Amniotic stem cell (primary cell): Measurements from ENCODE around the gene LRRC74B.

Experiments
- DNase-seq: peaks from one replicate; lab custom pipeline; 2025; lab: John Stamatoyannopoulos, UW

Gene LRRC74B

DNA sequence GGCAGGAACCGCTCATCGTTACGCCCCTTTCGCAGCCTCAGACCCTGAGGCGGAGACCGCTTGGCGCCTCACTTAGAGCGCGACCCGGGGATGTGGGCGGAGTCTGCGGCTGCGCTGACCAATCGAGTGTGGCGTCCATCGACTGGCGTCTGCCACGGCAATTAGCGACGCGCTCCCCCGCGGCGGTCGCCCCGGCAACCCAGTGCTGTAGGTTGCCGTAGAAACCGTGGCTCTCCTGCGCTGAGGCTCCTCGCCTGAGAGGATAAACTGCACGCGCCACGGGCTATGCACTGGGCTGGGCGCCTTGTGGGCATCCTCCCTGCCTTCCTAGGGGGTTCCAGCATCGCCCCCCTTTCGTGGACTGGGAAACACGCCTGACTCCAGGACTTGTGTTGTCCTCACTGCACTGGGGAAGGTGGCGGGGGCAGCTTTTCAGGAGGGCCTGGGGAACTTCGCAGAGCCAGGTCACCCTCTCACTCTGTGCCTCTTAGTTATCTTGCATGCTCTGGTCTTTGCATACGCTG lies 31.5 kb upstream of the LRRC74B start:
- DNase-seq, result peak; percentile 82

DNA sequence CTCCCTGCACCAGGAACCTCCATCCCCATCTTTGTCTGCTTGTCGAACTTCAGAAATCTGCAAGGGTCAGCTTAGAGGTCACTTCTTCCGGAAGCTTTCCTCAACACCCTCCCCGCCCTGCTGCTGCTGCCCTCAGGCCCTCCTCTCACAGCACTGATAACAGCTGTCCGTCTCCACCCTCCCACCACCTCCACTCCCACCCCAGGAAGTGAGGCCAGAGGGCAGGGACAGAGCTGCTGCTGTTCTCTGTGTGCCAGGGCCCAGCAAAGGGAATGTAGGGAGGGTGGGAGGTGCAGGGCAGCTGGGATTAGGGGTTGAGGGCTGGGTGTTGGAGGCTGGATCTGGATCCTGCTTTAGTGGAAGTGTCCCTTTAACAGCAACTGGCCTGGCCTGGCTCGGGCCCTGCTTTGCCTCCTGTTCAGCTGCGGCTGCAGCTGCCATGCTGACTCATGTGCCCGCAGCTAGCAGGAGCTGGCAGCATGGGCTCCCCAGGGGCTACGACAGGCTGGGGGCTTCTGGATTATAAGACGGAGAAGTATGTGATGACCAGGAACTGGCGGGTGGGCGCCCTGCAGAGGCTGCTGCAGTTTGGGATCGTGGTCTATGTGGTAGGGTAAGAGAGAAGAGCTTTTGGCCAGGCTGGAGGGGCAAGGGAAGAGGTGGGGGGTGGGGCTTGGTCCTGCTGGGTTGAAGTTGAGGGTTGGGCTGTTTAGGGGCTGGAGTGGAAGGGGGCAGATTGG lies 30.9 kb upstream of the LRRC74B start, which contains the start of gene P2RX6:
P2RX6 (plus strand) TSS at position 440 of the 740 bp plus-strand sequence; CDS start at position 450, 10 bp downstream.
- DNase-seq, result no peak

DNA sequence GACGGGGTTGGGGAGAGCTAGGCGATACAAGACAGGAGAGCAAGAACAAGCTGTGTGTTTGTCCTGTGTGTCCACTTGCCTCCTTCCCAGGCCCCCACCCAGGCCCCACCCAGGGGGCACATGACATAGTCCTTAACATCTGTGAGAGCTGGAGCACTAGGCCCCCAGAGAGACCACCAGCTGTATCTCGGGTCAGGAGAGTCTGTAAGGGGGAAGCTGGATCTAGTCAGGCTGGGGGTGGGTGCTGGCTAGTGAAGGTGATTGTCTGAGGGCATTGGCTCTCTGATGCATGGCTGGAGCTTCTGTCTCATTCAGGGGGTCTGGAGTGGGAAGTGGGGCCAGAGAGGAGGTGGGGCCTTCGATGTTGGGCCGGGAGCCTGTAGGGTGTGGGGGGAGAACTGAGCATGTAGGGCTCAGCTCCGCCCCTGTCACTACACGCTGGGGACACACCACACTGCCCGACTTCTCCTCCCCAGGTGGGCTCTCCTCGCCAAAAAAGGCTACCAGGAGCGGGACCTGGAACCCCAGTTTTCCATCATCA lies 30.2 kb upstream of the LRRC74B start:
- no peak for DNase-seq

DNA sequence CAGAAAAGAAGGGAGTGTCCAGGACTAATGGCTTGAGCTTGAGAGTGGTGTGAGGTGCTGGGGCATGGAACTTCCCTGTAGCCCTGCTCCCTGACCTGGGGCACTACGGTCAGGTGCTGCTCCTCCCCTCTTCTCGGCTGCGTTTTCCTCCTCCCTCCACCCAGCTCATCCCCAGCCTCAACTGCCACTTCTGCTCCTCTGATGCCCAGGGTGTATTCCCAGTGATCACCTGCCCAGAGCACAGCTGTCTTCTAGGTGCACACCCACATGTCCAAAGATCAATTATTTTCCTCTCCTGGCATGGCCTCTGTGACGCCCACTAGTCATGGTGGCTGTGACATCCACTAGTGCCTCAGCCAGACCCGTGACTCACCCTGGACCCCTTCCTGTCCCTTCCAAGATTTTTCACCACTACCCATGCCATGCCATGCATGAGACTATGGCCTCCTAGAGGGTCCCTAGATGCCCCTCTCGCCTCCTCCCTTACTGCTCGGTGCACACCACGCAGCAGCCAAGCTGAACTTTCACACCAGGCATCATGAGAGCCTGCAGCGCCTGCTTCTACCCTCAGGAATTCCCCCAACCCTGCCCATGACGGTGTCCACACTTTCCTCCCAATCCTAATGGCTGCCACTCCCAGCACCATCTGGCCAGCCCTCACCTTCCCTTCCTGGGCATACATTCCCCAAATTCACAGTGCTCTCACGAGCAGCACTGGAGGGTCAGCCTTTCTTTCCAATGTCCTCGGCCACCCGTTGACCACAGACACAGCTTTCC lies 28.9 kb upstream of the LRRC74B start:
- no peak for DNase-seq

DNA sequence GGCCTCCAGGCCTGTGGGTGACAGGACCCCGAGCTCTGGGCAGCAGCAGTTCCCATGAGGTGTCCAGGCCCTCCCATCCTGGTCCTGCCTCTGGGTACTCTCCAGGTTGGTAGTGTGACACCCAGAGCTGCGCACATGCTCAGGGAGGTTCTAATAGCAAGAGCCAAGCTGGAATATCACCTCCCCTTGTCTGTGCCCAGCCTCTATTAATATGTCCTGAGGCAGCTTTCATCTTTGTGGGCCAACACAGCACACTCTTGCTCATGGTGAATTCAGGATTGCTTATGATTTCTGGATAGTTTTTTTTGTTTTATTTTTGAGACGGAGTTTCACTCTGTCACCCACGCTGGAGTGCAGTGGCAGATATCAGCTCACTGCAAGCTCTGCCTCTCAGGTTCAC lies 27.4 kb upstream of the LRRC74B start:
- no peak for DNase-seq

DNA sequence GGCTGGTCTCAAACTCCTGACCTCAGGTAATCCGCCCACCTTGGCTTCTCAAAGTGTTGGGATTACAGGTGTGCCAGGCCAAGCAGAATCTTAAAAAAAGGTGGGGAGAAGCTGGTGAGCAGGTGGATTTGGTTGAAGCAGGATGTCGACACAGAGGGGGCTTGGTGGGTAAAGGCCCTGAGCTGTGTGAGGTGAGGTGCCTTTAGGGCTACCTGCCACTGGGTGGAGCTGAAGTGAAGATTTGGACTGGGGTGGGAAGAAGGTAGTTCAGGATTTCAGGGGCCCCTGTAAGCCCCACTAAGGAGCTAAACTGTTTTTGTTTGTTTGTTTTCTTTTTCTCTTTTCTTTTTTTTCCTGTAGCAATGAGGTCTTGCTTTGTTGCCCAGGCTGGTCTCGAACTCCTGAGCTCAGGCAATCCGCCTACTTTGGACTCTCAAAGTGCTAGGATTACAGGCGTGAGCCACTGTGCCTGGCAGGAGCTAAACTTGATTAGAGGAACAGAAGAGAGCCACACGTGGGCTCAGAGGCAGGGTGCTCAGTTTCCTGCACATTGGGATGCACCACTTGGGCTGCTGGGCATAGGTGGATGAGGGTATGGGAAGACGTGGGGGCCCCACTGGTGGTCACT lies 24.8 kb upstream of the LRRC74B start:
- DNase-seq, result no peak

DNA sequence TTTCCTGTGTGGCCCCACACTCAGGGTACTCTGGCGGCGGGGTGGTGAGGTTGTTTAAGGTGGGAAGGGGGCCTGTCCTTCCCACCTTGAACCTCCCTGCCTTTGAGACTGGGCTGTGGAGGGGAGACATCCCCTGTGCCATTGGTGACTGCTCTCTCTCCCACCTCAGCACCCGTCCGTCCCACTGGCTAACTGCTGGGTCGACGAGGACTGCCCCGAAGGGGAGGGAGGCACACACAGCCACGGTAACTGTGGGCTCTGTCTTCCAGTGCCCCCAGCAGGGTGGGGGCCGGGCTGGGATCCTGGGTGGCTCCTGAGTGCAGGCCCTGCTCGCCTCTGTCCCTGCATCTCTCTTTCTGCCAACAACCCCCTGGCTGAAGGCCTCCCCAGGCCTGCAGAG lies 23.2 kb upstream of the LRRC74B start:
- DNase-seq, result no peak

DNA sequence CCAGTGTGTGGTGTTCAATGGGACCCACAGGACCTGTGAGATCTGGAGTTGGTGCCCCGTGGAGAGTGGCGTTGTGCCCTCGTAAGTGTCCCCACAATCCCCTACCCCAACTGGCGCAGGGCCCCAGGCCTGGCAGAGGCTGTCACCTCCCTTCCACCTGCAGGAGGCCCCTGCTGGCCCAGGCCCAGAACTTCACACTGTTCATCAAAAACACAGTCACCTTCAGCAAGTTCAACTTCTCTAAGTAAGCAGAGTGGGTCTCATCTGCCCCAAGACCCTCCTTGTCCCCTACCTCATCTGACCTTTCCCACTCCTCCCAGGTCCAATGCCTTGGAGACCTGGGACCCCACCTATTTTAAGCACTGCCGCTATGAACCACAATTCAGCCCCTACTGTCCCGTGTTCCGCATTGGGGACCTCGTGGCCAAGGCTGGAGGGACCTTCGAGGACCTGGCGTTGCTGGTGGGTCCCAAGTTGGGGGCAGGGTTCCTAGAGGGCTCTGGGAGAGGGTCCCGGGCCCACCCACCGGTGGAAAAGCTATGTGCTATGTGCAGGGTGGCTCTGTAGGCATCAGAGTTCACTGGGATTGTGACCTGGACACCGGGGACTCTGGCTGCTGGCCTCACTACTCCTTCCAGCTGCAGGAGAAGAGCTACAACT lies 22.7 kb upstream of the LRRC74B start:
- no peak for DNase-seq

DNA sequence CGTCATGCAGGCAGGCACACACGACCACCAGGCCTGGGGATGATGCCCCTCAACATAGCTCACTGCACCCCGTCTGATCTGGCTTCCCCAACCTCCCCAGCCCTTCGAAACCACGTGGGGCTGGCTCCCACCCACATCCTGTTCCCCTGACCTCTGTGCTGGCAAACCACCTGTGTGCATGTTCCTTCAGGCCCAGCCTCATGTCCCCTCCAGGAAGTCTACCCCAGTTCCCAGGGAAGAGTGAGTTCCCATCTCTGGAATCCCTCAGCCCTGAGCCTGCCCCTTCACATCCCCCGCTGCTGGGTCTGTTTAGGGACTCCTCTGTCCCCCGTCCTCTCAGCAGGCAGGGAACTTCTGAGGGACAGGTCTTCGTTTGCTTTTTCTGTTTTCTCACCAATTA lies 20.5 kb upstream of the LRRC74B start:
- DNase-seq, result no peak

DNA sequence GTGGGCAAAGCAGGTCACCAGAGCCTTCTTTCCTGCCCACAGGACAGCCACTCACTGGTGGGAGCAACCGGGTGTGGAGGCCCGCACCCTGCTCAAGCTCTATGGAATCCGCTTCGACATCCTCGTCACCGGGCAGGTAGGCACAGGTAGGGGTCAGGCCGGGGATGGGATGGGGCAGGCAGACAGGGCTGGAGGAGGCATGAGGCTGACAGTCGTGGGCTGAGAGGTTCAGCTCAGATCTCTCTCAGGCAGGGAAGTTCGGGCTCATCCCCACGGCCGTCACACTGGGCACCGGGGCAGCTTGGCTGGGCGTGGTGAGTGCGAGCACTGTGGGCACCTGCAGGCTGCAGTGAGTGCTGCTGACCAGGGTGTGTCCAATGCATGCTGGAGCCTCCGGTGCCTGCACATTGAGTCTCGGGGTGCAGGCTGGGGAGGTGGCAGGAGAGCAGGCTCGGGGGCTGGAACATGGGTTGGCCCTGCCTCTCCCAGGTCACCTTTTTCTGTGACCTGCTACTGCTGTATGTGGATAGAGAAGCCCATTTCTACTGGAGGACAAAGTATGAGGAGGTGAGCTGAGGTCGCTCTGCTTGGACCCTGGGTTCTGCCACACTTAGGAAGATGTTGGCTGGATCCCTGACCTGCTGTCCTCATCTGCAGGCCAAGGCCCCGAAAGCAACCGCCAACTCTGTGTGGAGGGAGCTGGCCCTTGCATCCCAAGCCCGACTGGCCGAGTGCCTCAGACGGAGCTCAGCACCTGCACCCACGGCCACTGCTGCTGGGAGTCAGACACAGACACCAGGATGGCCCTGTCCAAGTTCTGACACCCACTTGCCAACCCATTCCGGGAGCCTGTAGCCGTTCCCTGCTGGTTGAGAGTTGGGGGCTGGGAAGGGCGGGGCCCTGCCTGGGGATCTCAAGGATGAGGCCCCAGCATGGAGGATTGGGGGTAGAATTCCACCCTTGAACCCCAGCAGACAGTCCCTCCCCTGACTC lies 19.7 kb upstream of the LRRC74B start:
- DNase-seq, result no peak

DNA sequence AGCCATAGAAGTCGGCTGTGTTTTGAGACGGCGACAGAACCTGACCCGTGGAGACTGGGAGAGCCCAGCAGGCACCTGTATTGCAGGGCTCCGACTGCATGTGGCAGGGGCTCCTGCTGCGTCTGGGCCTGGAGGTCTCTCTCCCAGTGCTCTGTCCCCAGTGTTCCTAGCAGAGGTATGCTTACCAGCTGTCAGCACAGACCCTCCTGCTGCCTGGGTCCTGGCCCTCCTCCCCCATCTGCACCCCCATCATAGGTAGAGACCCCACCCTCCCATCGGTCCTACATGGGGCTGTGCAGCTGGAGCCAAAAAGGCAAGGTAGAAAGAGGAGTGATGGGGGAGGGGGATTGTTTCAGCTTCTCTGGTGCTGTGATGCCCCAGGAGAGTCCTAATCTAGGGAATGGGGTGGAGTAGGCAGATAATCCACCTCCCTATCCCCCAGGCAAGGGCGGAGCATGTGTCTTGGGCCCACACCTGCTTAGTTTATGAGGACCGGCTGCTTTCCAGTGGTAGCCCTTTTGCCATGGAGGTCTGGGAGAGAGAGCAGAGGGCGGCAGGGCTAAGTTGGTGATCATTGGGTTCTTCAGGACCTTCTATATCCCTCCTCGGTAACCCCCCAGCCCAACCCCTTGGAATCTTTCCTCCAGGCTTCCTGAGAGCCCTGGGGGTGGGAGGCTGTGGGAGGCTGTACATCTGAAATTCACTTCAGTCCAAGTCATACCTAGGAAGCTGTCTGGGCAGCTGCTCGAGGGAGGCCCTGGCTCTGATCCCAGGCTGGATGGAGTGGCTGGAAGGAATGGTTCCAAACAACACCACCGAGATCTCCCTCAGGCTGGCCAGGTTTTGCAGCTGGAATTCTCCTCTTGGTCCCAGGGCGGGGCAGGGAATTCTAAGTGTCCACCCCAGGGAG lies 18.7 kb upstream of the LRRC74B start:
- no peak for DNase-seq

DNA sequence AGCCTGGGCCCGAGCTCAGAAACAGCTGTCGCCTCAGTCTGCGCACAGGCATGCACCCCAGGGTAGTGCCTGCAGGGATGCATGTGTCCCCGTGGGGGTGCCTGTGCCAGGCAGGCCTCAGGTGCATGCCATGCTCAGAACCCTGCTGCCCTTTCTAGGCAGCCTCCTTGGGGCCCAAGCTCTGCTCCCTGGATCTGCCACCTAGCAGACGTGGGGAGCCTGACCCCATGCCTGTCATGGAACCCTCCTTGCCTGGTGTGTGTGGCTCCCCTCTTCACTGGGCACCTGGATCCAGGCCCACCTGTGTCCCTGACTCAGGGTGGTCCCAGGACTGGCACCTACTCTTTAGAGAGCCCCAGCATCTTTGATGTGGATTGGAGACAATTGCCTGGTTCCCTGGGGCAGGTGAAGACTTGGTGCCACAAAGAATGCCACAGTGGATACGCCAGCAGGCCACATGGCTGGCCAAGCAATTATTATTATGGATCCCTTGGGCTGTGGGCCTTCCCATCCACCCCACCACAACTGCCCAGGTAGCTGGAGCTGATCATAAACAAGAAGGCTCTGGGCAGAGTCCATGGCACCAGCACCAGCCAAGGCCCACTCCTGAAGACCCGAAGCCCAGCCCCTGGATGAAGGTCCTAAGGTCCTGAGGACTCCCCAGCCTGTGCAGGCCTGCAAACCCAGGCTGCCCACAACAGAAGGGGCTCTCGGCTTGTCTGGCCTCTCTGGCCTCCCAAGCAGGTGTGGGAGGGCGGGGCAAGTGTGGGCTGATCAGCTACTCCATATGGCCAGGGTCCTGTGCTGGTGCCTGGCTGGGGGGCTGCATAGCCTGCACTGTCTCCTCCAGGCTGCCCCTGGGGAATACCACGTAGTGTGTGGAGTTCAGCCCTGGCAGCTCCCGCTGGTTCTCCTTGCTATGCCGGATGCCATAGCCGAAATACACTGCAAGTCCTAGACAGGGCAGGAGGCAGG lies 17.2 kb upstream of the LRRC74B start:
- no peak for DNase-seq

DNA sequence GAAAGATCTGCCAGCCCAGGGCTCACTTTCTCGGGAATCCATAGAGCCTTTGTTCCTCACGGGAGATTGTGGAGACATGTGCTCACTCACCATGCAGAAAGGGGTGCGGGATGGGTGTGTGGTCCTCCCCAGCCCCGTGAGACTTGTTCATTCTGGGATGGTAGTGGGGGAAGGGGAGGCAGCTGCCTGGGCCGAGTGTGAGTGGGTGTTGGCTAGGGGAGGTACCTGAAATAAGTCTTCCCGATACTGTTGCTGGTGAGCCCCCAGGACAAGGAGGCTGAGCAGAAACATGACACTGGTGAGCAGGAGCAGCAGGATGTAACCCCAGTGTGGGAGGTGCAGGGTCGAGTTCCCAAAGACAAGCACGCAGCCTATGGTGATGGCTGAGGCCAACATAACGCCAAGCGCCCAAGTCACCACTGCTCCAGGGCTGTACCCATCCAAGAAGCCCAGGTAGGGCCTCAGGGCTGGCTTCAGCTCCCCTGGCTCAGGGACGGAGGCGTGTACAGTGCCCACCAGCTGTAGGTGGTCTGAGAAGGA lies 16.2 kb upstream of the LRRC74B start:
- DNase-seq, result no peak

DNA sequence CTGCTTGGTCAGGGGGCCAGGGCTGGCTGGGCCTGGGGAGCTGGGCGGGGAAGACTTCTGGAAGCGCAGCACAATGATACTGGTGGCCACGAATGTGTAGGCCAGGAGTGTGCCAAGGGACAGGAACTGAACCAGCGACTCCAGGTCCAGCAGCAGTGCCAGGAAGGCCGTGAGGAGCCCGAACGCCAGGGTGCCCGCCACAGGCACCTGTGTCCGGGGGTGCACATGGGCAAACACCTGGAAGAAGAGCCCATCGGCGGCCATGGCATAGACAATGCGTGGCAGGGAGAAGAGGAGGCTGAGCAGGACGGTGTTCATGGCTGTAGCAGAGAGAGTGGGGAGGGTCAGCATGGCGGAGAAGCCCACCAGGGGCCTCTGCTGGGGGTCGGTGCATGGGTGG lies 15.7 kb upstream of the LRRC74B start:
- no peak for DNase-seq

DNA sequence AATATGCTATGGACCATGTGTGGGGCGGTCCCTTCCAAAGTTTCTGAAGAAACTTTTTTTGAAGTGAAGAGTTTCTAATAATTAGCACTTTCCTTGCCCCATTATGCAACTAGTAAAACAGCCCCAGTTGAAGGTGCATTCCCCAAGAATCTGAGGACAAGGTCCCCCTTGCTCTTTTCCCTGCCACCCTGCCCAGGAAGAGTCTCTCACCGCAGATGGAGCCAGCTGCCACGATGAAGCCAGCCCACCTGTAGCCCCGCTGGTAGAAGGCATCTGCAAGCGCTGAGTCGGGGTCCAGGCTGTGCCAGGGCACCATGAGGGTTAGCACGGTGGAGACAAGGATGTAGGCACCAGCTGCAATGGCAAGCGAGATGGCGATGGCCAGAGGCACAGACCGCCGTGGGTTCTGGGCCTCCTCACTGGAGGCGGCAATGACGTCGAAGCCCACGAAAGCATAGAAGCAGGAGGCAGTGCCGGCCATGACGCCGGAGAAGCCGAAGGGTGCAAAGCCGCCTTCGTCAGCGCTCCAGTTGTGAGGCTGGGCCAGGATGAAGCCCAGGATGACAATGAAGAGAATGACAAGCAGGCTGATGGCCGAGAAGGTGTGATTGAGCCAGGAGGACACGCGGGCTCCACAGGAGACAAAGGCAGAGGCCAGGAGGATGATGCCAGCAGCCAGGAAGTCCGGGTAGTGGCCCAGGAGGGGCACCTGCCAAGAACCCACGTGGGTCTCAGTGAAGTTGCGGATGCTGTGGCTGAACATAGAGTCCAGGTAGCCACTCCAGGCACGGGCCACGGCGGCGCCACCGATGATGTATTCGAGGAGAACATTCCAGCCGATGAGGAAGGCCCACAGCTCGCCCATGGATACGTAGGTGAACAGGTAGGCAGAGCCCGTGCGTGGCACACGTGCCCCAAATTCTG lies 14.9 kb upstream of the LRRC74B start:
- no peak for DNase-seq

DNA sequence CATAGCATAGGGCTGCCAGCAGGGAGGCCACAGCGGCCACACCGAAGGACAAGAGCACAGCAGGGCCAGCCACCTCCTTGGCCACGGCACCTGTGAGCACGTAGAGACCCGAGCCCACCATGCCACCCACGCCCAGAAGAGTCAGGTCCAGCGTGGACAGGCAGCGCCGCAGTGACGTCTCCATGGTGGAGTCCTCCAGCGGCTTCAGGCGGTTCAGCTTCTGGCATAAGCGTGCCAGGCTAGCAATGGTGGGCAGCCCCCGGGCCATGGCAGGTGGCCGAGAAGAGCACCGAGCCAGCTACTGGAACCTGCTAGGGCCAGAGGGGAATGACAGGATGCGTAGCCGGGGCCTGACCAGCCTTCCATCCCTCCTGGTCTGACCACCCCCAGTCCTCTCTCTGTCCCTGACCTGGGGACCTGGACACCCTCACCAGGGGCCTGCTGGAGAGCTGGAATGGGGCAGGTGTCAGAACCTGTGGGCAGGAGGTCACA lies 14.2 kb upstream of the LRRC74B start:
- DNase-seq, result no peak
